DND-41 (cell line): Measurements from ENCODE around the gene AFF4.
"Not testable (repeated sequence)": the region's sequence is repeated elsewhere in the genome, so short reads cannot be mapped to it uniquely, and the experiment has no call there.

ENCODE experiments used
- EZH2 ChIP-seq: IDR thresholded peaks from 3 replicates; pipeline ENCODE4 v1.6.1; 2012; ENCODE audit warnings: borderline replicate concordance, low read depth, mild to moderate bottlenecking, moderate library complexity, low read length, inconsistent platforms; ENCODE audit not compliant: severe bottlenecking
- TF ChIP-seq, protein P1 (sequence below): IDR thresholded peaks from 2 replicates; pipeline ENCODE4 v1.5.1; 2012; ENCODE audit warnings: borderline replicate concordance, low read length, moderate library complexity, mild to moderate bottlenecking; ENCODE audit not compliant: poor library complexity, severe bottlenecking; ENCODE audit errors: extremely low read depth

DNA sequence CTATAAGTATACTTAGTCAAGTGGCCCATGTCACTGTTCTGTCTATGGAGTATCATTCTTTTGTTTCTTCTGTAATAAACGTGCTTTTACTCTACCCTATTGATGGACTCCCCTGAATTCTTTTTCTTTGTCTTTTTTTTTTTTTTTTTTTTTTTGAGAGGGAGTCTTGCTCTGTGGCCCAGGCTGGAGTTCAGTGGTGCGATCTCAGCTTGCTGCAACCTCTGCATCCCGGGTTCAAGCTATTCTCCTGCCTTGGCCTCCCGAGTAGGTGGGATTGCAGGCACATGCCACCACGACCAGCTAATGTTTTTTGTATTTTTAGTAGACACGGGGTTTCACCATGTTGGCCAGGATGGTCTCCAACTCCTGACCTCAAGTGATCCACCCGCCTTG, 9.0 kb upstream of the AFF4 start:
- TF ChIP-seq, protein P1, sequence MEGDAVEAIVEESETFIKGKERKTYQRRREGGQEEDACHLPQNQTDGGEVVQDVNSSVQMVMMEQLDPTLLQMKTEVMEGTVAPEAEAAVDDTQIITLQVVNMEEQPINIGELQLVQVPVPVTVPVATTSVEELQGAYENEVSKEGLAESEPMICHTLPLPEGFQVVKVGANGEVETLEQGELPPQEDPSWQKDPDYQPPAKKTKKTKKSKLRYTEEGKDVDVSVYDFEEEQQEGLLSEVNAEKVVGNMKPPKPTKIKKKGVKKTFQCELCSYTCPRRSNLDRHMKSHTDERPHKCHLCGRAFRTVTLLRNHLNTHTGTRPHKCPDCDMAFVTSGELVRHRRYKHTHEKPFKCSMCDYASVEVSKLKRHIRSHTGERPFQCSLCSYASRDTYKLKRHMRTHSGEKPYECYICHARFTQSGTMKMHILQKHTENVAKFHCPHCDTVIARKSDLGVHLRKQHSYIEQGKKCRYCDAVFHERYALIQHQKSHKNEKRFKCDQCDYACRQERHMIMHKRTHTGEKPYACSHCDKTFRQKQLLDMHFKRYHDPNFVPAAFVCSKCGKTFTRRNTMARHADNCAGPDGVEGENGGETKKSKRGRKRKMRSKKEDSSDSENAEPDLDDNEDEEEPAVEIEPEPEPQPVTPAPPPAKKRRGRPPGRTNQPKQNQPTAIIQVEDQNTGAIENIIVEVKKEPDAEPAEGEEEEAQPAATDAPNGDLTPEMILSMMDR, result not testable (repeated sequence)
- not testable (repeated sequence) for TF ChIP-seq EZH2
